Measurements from ENCODE around the gene SF3B2.

DNA sequence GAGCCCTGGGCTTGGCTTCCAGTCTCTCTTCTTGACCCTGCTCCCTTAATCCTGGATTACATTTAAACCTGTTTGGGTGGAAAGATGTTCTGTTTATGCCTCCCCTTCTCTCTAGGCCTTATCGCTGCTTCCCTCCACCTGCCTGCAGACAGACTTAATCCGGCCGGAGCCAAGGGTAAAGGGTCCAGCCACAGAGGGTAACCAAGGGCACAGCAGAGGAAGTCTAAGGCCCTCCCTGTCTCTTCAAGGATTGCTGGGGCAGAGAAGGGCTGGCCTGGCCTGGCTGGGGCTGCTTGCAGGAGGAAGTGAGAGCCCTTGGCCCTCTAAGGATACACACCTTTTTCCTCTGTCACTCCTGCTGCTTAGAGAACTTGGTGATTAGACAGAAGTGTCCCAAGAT lies 5.3 kb upstream of the SF3B2 start:
- TF ChIP-seq, protein P1, sequence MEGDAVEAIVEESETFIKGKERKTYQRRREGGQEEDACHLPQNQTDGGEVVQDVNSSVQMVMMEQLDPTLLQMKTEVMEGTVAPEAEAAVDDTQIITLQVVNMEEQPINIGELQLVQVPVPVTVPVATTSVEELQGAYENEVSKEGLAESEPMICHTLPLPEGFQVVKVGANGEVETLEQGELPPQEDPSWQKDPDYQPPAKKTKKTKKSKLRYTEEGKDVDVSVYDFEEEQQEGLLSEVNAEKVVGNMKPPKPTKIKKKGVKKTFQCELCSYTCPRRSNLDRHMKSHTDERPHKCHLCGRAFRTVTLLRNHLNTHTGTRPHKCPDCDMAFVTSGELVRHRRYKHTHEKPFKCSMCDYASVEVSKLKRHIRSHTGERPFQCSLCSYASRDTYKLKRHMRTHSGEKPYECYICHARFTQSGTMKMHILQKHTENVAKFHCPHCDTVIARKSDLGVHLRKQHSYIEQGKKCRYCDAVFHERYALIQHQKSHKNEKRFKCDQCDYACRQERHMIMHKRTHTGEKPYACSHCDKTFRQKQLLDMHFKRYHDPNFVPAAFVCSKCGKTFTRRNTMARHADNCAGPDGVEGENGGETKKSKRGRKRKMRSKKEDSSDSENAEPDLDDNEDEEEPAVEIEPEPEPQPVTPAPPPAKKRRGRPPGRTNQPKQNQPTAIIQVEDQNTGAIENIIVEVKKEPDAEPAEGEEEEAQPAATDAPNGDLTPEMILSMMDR (IDR thresholded peaks at IDR 0.05), result no peak
- TF ChIP-seq POLR2A (IDR thresholded peaks at IDR 0.05), result no peak

Data from upper lobe of left lung (tissue), 4 donors.